H54 (cell line): ENCODE measurements around the gene TAS2R1.
"Not testable (repeated sequence)": the region's sequence is repeated elsewhere in the genome, so short reads cannot be mapped to it uniquely, and the experiment has no call there.

Experiments
- DNase-seq: peaks from one replicate; pipeline ENCODE4 v3.0.0; 2011; ENCODE audit warnings: low spot score, mixed read lengths; ENCODE audit not compliant: insufficient read length
- FAIRE-seq: peaks from 3 replicates; lab custom pipeline; 2011; peaks lifted over from hg19 to GRCh38; lab: Jason Lieb, UNC
- POLR2A ChIP-seq: IDR thresholded peaks from 2 replicates; pipeline ENCODE4 v1.6.1; 2011; ENCODE audit warnings: low read depth, mild to moderate bottlenecking, low read length

Gene TAS2R1

GRCh38 chr5:9610969-9611368 is 19.2 kb downstream of the TAS2R1 start:
- FAIRE-seq (no peak), DNase-seq (no peak)
- no peak for TF ChIP-seq POLR2A

- no peak for DNase-seq
- TF ChIP-seq POLR2A: no peak
- no peak for FAIRE-seq
Measured at GRCh38 chr5:9610364-9610763, 19.8 kb downstream of the TAS2R1 start.

- TF ChIP-seq POLR2A: no peak
- FAIRE-seq: no peak
- no peak for DNase-seq
Measured at GRCh38 chr5:9608093-9608492, 22.1 kb downstream of the TAS2R1 start.

GRCh38 chr5:9605041-9605838 is 24.9 kb downstream of the TAS2R1 start:
- FAIRE-seq (no peak), DNase-seq (no peak)
- no peak for TF ChIP-seq POLR2A

GRCh38 chr5:9604416-9604815 is 25.7 kb downstream of the TAS2R1 start:
- DNase-seq (no peak), FAIRE-seq (no peak)

GRCh38 chr5:9601055-9601739 is 29.0 kb downstream of the TAS2R1 start:
- DNase-seq: no peak
- TF ChIP-seq POLR2A: no peak
- no peak for FAIRE-seq

More at GRCh38 chr5:9604416-9604815, 25.7 kb downstream of the TAS2R1 start:
- TF ChIP-seq POLR2A: no peak

GRCh38 chr5:9599391-9599790 is 30.8 kb downstream of the TAS2R1 start:
- FAIRE-seq: no peak
- no peak for DNase-seq
- no peak for TF ChIP-seq POLR2A

GRCh38 chr5:9598329-9598728 is 31.8 kb downstream of the TAS2R1 start:
- FAIRE-seq, DNase-seq: not testable (repeated sequence)

GRCh38 chr5:9597322-9597721 is 32.8 kb downstream of the TAS2R1 start:
- DNase-seq, FAIRE-seq: not testable (repeated sequence)

- no peak for FAIRE-seq
- TF ChIP-seq POLR2A: no peak
- DNase-seq: no peak
Measured at GRCh38 chr5:9596824-9597223, 33.3 kb downstream of the TAS2R1 start.

- DNase-seq (no peak), FAIRE-seq (no peak)
- no peak for TF ChIP-seq POLR2A
Measured at GRCh38 chr5:9596171-9596780, 33.9 kb downstream of the TAS2R1 start.

GRCh38 chr5:9594913-9595312 is 35.2 kb downstream of the TAS2R1 start:
- FAIRE-seq (no peak), DNase-seq (no peak)
- TF ChIP-seq POLR2A: no peak

GRCh38 chr5:9589049-9589835 is 40.9 kb downstream of the TAS2R1 start:
- TF ChIP-seq POLR2A: no peak
- FAIRE-seq (no peak), DNase-seq (no peak)

- FAIRE-seq (no peak), DNase-seq (no peak)
- no peak for TF ChIP-seq POLR2A
Measured at GRCh38 chr5:9588254-9588653, 41.9 kb downstream of the TAS2R1 start.
